H7 (cell line): Measurements from ENCODE around the gene SETBP1. TPM values are rescaled to one million over a fixed set of nuclear protein-coding genes. Genes with fewer than 3 reads are reported as not detected.

ENCODE experiments used
- DNase-seq: peaks from one replicate; pipeline ENCODE4 v3.0.0; 2012
- H3K27me3 ChIP-seq: 2 replicates; pipeline ENCODE4 v1.6.0; 2011; ENCODE audit warnings: mild to moderate bottlenecking, low read length; ENCODE audit not compliant: control insufficient read depth, insufficient read depth
- H3K36me3 ChIP-seq: replicated peaks from 2 replicates; pipeline ENCODE4 v1.5.1; 2011; ENCODE audit warnings: low read length; ENCODE audit not compliant: control insufficient read depth, insufficient read depth
- H3K4me3 ChIP-seq: 2 replicates; pipeline ENCODE4 v1.5.1; 2011; ENCODE audit warnings: low read depth, mild to moderate bottlenecking, control low read depth, low read length, moderate library complexity; ENCODE audit not compliant: insufficient read depth
- total RNA-seq: library from RNA; depleted of rRNA; stranded (reverse); fragments of >200 nt; shearing (Covaris generic); gene quantifications from 2 replicates; pipeline ENCODE4 v1.2.3, GENCODE V29; 2014

The SETBP1 gene
- total RNA-seq, 1 experiment from 2014 or later: 1.8 TPM

- Histone ChIP-seq H3K4me3 (no peak overlapping the region), H3K36me3 (no peaks in the 10 kb centered on the region), H3K27me3 (no peaks in the 10 kb centered on the region)
- peak; percentile 28 for DNase-seq
Measured at GRCh38 chr18:44945888-44946401, 265.3 kb downstream of the SETBP1 start.

- Histone ChIP-seq H3K27me3 (no peaks in the 10 kb centered on the region), H3K36me3 (no peaks in the 10 kb centered on the region), H3K4me3 (no peak overlapping the region)
- no peak for DNase-seq
Measured at GRCh38 chr18:44946529-44947113, 265.9 kb downstream of the SETBP1 start.

GRCh38 chr18:44949967-44950366 is 269.3 kb downstream of the SETBP1 start:
- DNase-seq: no peak
- no peaks in the 10 kb centered on the region for H3K27me3 ChIP-seq
- no peaks in the 10 kb centered on the region for H3K36me3 ChIP-seq
- no peak overlapping the region for H3K4me3 ChIP-seq

GRCh38 chr18:44950685-44951195 is 270.1 kb downstream of the SETBP1 start:
- Histone ChIP-seq H3K36me3 (no peaks in the 10 kb centered on the region), H3K4me3 (no peak overlapping the region), H3K27me3 (no peaks in the 10 kb centered on the region)
- DNase-seq: no peak

- no peak for DNase-seq
- no peaks in the 10 kb centered on the region for H3K27me3 ChIP-seq
- H3K4me3 ChIP-seq: no peak overlapping the region
- no peaks in the 10 kb centered on the region for H3K36me3 ChIP-seq
Measured at GRCh38 chr18:44951748-44952147, 271.1 kb downstream of the SETBP1 start.

- H3K36me3 ChIP-seq: no peaks in the 10 kb centered on the region
- no peak for DNase-seq
- no peak overlapping the region for H3K4me3 ChIP-seq
- no peaks in the 10 kb centered on the region for H3K27me3 ChIP-seq
Measured at GRCh38 chr18:44954257-44954656, 273.6 kb downstream of the SETBP1 start.

GRCh38 chr18:44955825-44956224 is 275.1 kb downstream of the SETBP1 start:
- Histone ChIP-seq H3K36me3 (no peaks in the 10 kb centered on the region), H3K4me3 (no peak overlapping the region), H3K27me3 (no peaks in the 10 kb centered on the region)
- no peak for DNase-seq

- Histone ChIP-seq H3K27me3 (no peaks in the 10 kb centered on the region), H3K4me3 (no peak overlapping the region), H3K36me3 (no peaks in the 10 kb centered on the region)
- no peak for DNase-seq
Measured at GRCh38 chr18:44957025-44957424, 276.3 kb downstream of the SETBP1 start.

GRCh38 chr18:44957461-44957860 is 276.8 kb downstream of the SETBP1 start:
- Histone ChIP-seq H3K4me3 (no peak overlapping the region), H3K36me3 (no peaks in the 10 kb centered on the region), H3K27me3 (no peaks in the 10 kb centered on the region)
- DNase-seq: no peak

- no peaks in the 10 kb centered on the region for H3K36me3 ChIP-seq
- H3K4me3 ChIP-seq: no peak overlapping the region
- H3K27me3 ChIP-seq: no peaks in the 10 kb centered on the region
- no peak for DNase-seq
Measured at GRCh38 chr18:44958040-44958439, 277.4 kb downstream of the SETBP1 start.

GRCh38 chr18:44958455-44958854 is 277.8 kb downstream of the SETBP1 start:
- Histone ChIP-seq H3K4me3 (no peak overlapping the region), H3K27me3 (no peaks in the 10 kb centered on the region), H3K36me3 (no peaks in the 10 kb centered on the region)
- DNase-seq: no peak

- DNase-seq: no peak
- Histone ChIP-seq H3K27me3 (no peaks in the 10 kb centered on the region), H3K4me3 (no peak overlapping the region), H3K36me3 (no peaks in the 10 kb centered on the region)
Measured at GRCh38 chr18:44959013-44959412, 278.3 kb downstream of the SETBP1 start.

GRCh38 chr18:44960580-44960979 is 279.9 kb downstream of the SETBP1 start:
- DNase-seq: no peak
- H3K36me3 ChIP-seq: no peaks in the 10 kb centered on the region
- no peak overlapping the region for H3K4me3 ChIP-seq

GRCh38 chr18:44961288-44961995 is 280.8 kb downstream of the SETBP1 start:
- no peak for DNase-seq
- Histone ChIP-seq H3K4me3 (no peak overlapping the region), H3K36me3 (no peaks in the 10 kb centered on the region), H3K27me3 (no peaks in the 10 kb centered on the region)

More at GRCh38 chr18:44960580-44960979, 279.9 kb downstream of the SETBP1 start:
- H3K27me3 ChIP-seq: no peaks in the 10 kb centered on the region

- Histone ChIP-seq H3K4me3 (no peak overlapping the region), H3K36me3 (no peaks in the 10 kb centered on the region), H3K27me3 (no peaks in the 10 kb centered on the region)
- DNase-seq: no peak
Measured at GRCh38 chr18:44967599-44967998, 286.9 kb downstream of the SETBP1 start.
